ENCODE data around the gene NFIA.

DNA sequence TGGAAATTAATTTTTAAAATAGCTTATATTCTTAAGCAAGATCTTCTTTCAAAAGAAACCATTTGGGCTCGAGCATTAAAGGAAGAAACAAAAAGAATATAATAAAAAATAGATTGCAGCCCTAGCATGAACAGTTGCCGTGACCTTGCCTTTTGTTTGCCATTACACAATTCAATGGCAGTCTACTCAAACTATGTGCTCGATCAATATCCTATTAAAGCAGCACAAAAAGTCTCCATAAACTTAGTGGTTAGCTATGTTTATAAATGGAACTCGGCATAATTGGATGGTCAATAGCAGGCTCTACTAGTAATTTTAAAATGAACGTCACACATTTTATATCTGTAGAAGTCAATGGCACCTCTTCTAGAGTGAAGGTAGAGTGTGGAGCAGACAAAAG is 256.5 kb downstream of the NFIA start:
- TF ChIP-seq, protein P1, sequence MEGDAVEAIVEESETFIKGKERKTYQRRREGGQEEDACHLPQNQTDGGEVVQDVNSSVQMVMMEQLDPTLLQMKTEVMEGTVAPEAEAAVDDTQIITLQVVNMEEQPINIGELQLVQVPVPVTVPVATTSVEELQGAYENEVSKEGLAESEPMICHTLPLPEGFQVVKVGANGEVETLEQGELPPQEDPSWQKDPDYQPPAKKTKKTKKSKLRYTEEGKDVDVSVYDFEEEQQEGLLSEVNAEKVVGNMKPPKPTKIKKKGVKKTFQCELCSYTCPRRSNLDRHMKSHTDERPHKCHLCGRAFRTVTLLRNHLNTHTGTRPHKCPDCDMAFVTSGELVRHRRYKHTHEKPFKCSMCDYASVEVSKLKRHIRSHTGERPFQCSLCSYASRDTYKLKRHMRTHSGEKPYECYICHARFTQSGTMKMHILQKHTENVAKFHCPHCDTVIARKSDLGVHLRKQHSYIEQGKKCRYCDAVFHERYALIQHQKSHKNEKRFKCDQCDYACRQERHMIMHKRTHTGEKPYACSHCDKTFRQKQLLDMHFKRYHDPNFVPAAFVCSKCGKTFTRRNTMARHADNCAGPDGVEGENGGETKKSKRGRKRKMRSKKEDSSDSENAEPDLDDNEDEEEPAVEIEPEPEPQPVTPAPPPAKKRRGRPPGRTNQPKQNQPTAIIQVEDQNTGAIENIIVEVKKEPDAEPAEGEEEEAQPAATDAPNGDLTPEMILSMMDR (IDR thresholded peaks at IDR 0.05) = no peak
- no peak for TF ChIP-seq POLR2A (IDR thresholded peaks at IDR 0.05)
